Ascending aorta (tissue), 2 donors: ENCODE results near the gene ADAMTS17. TPM values are rescaled to one million over a fixed set of nuclear protein-coding genes. Genes with fewer than 3 reads are reported as not detected.

Experiments used
- DNase-seq, 2 donors: peaks; one replicate each; pipeline ENCODE4 v3.0.0-alpha.2; 2019; ENCODE audit warnings: low spot score in 2 of 2
- H3K27ac ChIP-seq, 2 donors: fragments of 200-600 bp; sonication (generic); one replicate each; pipeline ENCODE4 v1.5.1; 2016 to 2017; ENCODE audit warnings: mild to moderate bottlenecking in 1 of 2
- H3K27me3 ChIP-seq: fragments of 200-600 bp; sonication (generic); one replicate; pipeline ENCODE4 v1.5.1; 2017
- H3K36me3 ChIP-seq, 2 donors: fragments of 200-600 bp; sonication (generic); one replicate each; pipeline ENCODE4 v1.5.1; 2016
- H3K4me1 ChIP-seq, 2 donors: fragments of 200-600 bp; sonication (generic); one replicate each; pipeline ENCODE4 v1.5.1; 2016 to 2017; ENCODE audit warnings: mild to moderate bottlenecking in 1 of 2
- H3K4me3 ChIP-seq, 2 donors: fragments of 200-600 bp; sonication (generic); one replicate each; pipeline ENCODE4 v1.5.1; 2016 to 2017; ENCODE audit warnings: mild to moderate bottlenecking in 1 of 2
- H3K9me3 ChIP-seq, 2 donors: fragments of 200-600 bp; sonication (generic); one replicate each; pipeline ENCODE4 v1.5.1; 2016
- intact Hi-C: fragments of 100-400 bp; cut with DNase I; formaldehyde crosslinking; loops from one replicate; pipeline ENCODE4 v1.15.1; 2023
- total RNA-seq: library from RNA; depleted of rRNA; stranded (reverse); fragments of >200 nt; gene quantifications from one replicate; pipeline ENCODE4 v1.1.0, GENCODE V29; 2016
- TF ChIP-seq, protein P1 (sequence below), 3 experiments: fragments of 200-600 bp in 2 of 3; fragments of 450-650 bp in 1 of 3; sonication (generic) in 2 of 3; IDR thresholded peaks; one replicate each; pipeline ENCODE4 v1.5.1; 2016 to 2019; ENCODE audit warnings: antibody characterized with exemption in 3 of 3, mild to moderate bottlenecking in 1 of 3, moderate library complexity in 1 of 3

The ADAMTS17 gene
- total RNA-seq, 1 donor from 2014 or later: 2.8 TPM

- intact Hi-C loops: no loop called here
- H3K27me3 ChIP-seq: no peaks in the 10 kb centered on the region
- no peak for DNase-seq
- no peak overlapping the region for H3K27ac ChIP-seq
- H3K4me3 ChIP-seq: no peak overlapping the region
- H3K4me1 ChIP-seq: peaks cover 4 to 5% of the 10 kb centered on the region in 2 donors
- TF ChIP-seq, protein P1, sequence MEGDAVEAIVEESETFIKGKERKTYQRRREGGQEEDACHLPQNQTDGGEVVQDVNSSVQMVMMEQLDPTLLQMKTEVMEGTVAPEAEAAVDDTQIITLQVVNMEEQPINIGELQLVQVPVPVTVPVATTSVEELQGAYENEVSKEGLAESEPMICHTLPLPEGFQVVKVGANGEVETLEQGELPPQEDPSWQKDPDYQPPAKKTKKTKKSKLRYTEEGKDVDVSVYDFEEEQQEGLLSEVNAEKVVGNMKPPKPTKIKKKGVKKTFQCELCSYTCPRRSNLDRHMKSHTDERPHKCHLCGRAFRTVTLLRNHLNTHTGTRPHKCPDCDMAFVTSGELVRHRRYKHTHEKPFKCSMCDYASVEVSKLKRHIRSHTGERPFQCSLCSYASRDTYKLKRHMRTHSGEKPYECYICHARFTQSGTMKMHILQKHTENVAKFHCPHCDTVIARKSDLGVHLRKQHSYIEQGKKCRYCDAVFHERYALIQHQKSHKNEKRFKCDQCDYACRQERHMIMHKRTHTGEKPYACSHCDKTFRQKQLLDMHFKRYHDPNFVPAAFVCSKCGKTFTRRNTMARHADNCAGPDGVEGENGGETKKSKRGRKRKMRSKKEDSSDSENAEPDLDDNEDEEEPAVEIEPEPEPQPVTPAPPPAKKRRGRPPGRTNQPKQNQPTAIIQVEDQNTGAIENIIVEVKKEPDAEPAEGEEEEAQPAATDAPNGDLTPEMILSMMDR (IDR thresholded peaks at IDR 0.05): no peak
- no peaks in the 10 kb centered on the region for H3K9me3 ChIP-seq
- H3K36me3 ChIP-seq: no peaks in the 10 kb centered on the region
These were observed 57.1 kb downstream of the ADAMTS17 start for GRCh38 chr15:100284701-100285100.

DNA sequence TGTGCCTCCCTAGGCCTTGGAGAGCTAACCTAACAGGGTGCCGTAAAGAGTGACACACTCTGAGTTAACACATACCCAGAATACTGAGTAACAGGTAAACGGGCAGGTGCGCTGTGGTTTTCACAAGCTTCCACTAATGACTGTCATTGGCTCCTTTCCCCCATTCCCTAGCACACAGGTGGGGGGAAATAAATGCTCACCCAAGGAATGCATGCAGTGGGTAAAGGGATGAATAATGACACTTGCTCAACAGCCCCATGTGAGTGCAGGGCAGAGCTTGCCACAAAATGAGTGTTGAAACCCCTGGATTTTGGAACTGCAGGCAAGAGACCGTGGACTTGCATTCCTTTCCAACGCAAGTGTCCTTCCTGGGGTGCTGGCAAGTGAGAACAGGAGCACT, 57.6 kb downstream of the ADAMTS17 start:
- Histone ChIP-seq H3K27ac (no peak overlapping the region), H3K27me3 (no peaks in the 10 kb centered on the region), H3K36me3 (no peaks in the 10 kb centered on the region), H3K9me3 (no peaks in the 10 kb centered on the region), H3K4me3 (no peak overlapping the region), H3K4me1 (peaks cover 4 to 5% of the 10 kb centered on the region in 2 donors)
- TF ChIP-seq, protein P1 (IDR thresholded peaks at IDR 0.05): no peak
- DNase-seq: no peak
- intact Hi-C loops: no loop called here

DNA sequence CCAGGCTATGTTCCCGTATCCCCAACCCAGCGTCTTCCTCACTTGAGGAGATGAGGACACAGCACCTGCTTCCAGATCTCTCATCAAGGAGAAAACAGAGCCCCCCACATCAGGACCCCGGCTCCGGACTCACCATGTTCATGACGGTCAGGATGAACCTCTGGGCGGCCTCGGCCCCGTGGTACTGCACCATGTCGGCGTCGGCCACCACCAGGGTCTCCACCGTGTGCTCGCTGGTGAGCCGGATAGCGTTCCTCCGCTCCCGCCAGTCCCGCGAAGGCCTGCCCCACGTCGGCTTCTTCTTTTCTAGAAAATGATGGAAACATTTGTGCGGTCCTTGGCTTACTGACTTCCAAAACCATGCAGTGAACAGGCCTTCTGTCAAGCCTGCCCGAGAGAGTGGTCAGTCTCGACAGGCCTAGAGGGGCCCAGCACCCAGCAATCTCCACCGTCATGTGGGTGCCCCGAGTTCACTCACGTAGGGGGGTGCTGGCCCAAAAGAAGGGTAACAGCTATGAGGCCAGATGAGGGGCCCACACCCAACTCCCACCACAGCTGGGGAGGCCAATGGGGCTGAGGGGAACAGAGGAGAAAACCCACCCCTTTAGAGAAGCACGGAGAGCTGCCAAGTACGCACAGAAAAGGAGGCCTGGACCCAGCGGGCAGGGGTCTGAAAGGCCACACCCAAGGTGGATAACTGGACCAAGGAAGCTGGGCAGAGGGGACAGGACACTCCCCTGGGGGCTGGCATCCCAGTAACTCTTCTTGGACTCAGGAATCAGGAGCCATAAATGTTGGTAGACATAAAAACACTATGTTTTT, 60.5 kb downstream of the ADAMTS17 start:
- TF ChIP-seq, protein P1 (IDR thresholded peaks at IDR 0.05): no peak
- Histone ChIP-seq H3K4me1 (peaks cover 4 to 5% of the 10 kb centered on the region in 2 donors), H3K9me3 (no peaks in the 10 kb centered on the region), H3K36me3 (no peaks in the 10 kb centered on the region), H3K27ac (no peak overlapping the region), H3K27me3 (no peaks in the 10 kb centered on the region), H3K4me3 (no peak overlapping the region)
- intact Hi-C loops: no loop called here
- DNase-seq: no peak

GRCh38 chr15:100279849-100280248, 61.9 kb downstream of the ADAMTS17 start:
- TF ChIP-seq, protein P1 (IDR thresholded peaks at IDR 0.05): no peak

GRCh38 chr15:100279446-100279845, 62.3 kb downstream of the ADAMTS17 start:
- H3K9me3 ChIP-seq: no peaks in the 10 kb centered on the region
- no peaks in the 10 kb centered on the region for H3K36me3 ChIP-seq
- H3K4me3 ChIP-seq: no peak overlapping the region
- TF ChIP-seq, protein P1 (IDR thresholded peaks at IDR 0.05): no peak
- intact Hi-C loops: no loop called here
- peaks cover 4 to 5% of the 10 kb centered on the region in 2 donors for H3K4me1 ChIP-seq
- H3K27me3 ChIP-seq: no peaks in the 10 kb centered on the region
- DNase-seq: no peak
- H3K27ac ChIP-seq: peak overlapping the region in 1 of 2 donors; percentile 44

More at GRCh38 chr15:100279849-100280248, 61.9 kb downstream of the ADAMTS17 start:
- Histone ChIP-seq H3K27ac (peak overlapping the region in 1 of 2 donors; percentile 44), H3K4me3 (no peak overlapping the region), H3K36me3 (no peaks in the 10 kb centered on the region), H3K27me3 (no peaks in the 10 kb centered on the region), H3K4me1 (peaks cover 4 to 5% of the 10 kb centered on the region in 2 donors), H3K9me3 (no peaks in the 10 kb centered on the region)
- intact Hi-C loops: no loop called here
- no peak for DNase-seq
